ELR (cell line): Measurements from ENCODE around the gene LONP2.
"Not testable (repeated sequence)": the region's sequence is repeated elsewhere in the genome, so short reads cannot be mapped to it uniquely, and the experiment has no call there.

Source experiments
- DNase-seq: peaks from one replicate; pipeline ENCODE4 v3.0.0-alpha.2; 2015; ENCODE audit warnings: low read depth

LONP2 gene

DNA sequence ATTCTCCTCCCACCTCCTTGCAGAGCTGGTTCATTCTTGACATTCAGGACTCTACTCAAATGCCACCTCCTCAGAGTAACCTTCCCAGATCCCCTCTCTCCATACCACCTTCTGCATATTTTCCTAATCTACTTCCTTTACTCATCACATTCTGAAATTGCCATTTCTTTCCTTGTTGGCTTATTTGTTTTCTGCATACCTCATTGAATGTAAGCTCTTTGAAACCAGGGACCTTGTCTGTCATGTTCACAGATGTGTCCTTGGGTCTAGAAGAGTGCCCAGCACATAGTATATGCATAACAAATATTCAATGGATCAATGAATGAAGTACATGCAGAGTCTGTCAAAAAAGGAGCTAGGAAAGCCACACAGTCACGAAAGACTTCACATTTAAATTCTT lies 7.8 kb upstream of the LONP2 start:
- DNase-seq, result no peak

GRCh38 chr16:48240147-48240546 lies 4.0 kb upstream of the LONP2 start:
- DNase-seq, result not testable (repeated sequence)

DNA sequence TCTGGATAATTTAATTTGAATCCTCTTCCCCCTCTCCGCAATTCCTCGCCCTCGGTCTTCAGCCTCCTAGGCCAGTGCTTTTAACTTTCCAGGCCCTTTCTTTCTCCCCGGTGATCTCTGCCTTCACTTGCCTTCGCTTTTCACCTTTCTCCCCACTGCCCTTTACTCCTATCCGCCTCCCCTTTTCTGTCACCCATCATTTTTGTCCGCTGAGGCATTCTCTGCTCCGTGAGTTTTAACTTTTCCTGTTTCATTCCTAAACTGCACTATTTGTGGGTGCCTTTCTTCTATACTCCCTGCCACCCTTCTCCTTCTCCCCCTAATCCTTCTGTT lies 729 bp downstream of the LONP2 start:
- peak; percentile 22 for DNase-seq

DNA sequence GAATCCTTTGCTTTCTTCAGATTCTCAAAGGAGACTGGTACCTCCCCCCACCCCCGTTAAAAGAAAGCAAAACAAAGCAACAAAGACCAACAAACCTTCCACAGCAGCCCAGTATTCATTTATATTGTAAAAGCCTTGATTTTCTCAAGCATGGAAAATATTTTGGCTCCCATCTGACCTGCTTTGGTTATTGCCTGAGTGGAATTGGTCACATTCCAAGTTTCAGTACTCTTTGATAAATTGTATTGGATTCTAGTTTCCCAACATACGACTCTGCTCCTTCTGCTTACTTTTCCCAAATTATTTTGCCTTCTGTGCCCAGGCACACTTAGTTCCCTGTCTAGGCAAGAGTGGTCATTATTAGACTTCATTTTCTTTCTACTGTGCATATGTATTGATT lies 2.0 kb downstream of the LONP2 start:
- DNase-seq, result no peak

DNA sequence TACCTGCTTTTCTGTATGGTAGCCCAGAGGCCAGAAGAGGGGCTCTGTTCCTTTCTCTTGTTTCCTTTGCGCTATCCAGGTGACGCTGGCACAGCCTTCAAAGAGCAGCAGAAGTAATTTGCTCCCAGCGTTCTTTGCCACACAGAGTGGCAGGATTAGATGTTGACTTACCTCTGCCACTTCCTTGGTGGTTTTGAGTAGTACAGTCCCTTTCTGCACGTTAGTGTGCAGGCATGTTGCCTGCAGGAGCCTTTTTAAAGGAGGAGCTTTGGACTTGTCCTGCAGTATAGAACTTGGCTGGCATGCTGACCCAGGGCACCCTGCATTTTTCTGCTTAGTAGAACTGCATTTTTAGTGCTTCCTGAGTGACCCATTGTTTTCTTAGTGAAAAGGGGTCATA lies 3.2 kb downstream of the LONP2 start, which contains the start of gene ABCC11:
TSS of gene ABCC11 (minus strand) at position 229 of the 400 bp plus-strand sequence. CDS start 15,618 bp downstream, outside the sequence.
- no peak for DNase-seq

DNA sequence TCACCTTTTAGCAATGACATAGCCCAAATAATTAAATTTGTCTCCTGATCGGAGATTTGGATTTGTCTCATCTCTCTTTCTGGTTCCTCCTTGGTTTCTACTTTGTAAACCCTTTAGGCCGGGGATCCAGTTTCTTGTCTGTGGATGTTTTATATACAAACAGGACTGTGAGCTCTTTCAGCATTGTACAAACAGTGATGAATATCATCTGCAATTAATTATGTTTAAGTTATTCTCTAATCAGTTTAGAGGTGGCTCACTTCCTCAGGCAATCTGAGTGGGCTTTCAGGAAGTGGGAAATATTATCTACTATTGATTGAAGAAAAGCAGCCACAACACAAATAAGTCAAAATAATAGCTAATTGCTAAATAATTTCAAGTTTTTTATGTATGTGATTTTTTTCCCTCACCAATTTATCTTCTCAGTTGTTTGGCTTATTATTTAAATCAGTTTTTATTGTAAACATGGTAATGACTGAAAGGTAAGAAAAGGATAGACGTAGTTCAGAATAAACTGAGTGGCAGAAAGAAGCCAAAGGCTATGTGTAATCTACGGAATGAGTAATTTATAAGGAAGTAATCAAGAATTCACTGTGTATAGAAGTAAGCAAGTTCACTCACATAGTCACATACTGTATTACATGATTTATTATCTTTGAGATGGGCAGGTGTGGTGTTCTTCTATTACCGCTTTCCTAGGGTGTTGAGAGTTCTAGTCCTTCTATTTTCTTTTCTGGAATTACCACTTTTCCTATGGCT lies 6.6 kb downstream of the LONP2 start:
- no peak for DNase-seq

GRCh38 chr16:48252013-48252412 lies 7.9 kb downstream of the LONP2 start:
- DNase-seq, result no peak

GRCh38 chr16:48256579-48257177 lies 12.6 kb downstream of the LONP2 start:
- DNase-seq, result no peak

DNA sequence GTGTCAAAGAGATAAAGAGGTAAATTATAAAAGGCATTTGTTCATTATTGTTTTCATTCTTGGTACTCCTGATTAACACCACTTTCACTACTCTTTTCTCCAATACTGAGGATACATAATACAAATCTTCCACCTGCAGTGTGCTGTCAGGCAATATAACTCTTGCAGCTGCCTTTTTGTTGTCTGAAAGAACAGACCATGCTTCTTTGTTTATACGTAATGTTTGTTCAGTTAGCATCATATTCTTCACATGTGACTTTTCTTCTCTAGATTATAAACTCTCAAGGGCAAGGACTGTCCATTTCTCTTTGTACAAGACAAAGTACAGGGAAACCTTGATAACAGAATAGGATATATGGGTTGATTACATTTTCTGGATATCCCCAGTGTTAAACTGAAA lies 17.5 kb downstream of the LONP2 start:
- DNase-seq, result no peak

DNA sequence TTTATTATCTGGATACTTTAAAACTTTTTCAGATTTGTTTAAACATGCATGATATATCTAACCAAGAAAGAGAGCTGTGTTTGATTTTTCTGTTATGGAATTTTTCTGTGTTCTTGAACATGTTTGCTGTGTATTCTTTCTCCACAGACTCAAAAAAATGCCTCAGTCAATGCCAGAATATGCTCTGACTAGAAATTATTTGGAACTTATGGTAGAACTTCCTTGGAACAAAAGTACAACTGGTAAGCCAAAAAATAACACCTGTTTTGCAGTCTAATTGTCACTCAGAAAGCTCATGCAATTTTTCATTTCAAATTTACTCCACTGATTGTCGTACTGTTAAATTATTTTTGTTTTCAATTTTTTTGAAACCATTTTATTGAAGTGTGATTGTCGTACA lies 18.5 kb downstream of the LONP2 start:
- DNase-seq, result no peak

GRCh38 chr16:48269011-48269410 lies 24.9 kb downstream of the LONP2 start:
- DNase-seq, result no peak

GRCh38 chr16:48271728-48272127 lies 27.6 kb downstream of the LONP2 start:
- DNase-seq, result no peak

DNA sequence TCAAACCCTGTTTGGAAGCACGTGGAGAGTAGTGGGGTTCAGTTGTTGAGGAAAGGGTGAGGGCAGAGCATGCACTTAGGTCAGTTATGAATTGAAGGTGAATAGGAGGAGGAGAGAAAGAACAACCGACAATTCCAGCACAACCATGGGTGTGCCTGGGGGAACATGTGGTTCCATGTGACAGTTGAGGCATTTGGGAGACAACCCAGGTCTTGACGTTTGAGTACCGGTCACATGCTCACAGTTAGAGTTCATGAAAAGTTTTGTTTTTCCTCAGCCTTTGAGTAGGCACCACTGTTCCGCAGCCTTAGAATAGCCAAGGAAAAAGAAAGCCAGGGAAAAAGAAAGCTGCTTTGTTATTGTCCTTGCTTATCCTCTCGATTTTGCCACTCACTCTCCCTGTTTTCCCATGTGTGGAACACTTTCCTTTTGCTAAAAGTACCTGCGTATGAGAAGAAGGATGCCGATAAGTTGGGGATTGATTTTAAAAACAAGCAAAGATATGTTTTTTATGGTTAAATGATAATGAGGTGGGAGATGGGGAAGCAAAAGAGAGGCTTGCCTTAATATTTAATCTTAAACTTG lies 28.8 kb downstream of the LONP2 start:
- no peak for DNase-seq

- no peak for DNase-seq
These were observed 30.4 kb downstream of the LONP2 start for GRCh38 chr16:48274476-48274875.

- DNase-seq, result peak; percentile 28
These were observed 32.0 kb downstream of the LONP2 start for GRCh38 chr16:48276102-48276501.

DNA sequence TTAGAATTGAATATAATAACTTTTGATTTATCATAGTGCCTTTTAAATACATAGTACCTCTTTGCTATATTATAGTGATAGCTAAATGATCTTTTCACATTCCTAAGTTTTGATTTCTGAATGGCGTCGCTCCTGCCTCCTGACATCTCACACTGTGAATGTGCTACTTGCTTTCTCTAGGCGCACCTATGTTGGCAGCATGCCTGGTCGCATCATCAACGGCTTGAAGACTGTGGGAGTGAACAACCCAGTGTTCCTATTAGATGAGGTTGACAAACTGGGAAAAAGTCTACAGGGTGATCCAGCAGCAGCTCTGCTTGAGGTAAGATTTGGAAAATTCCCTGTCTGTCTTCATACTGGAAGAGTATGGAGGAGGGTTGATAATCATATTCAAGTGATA lies 33.1 kb downstream of the LONP2 start:
- no peak for DNase-seq

GRCh38 chr16:48279199-48279598 lies 35.1 kb downstream of the LONP2 start:
- no peak for DNase-seq

DNA sequence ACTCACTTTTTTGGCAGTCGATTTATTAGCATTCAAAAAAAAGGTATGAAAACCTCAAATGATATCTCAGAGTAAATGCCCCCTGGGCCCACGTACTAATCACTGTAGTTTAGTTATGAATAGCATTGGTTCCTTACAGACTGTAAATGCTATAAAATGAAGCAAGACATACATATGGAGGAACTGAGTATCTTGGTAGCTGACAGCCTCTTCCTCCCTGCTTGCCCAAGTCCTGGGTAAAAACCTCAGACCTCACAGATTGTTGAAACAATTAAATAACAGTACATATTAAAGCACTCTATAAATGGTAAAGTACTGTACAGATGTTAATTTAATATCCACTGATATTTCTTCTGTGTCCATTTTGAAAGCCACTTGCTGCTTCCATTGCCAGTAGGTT lies 36.4 kb downstream of the LONP2 start:
- no peak for DNase-seq

- DNase-seq, result no peak
These were observed 38.6 kb downstream of the LONP2 start for GRCh38 chr16:48282636-48283263.

DNA sequence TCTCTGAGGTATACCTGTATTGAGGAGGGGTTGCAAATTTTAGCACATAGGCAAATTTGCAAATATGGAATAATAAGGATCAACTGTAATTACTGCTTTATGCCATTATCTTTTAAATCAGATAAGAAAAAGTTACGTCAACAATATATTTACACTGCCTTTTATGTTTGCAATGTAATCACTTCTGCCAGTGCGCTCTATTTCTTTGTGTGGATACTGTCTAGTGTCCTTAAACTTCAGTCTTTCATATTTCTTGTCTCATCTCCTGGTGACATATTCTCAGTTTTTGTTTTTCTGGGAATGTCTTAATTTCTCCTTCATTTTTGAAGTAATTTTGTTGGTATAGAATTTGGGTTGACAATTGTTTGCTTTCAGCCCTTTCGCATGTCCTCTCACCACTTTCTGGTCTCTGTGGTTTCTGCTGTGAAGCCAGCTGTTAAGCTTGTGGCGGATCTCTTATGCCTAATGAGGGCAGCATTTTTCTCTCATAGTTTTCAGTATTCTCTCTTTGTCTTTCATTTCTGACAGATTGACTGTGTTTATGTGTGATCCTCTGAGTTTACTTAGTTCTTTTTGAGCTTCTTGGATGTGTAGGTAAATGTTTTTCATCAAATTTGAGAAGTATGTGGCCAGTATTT lies 40.8 kb downstream of the LONP2 start:
- DNase-seq, result no peak

- DNase-seq, result no peak
These were observed 43.1 kb downstream of the LONP2 start for GRCh38 chr16:48287239-48287638.

- DNase-seq, result peak; percentile 55
These were observed 47.2 kb downstream of the LONP2 start for GRCh38 chr16:48291303-48291702.

DNA sequence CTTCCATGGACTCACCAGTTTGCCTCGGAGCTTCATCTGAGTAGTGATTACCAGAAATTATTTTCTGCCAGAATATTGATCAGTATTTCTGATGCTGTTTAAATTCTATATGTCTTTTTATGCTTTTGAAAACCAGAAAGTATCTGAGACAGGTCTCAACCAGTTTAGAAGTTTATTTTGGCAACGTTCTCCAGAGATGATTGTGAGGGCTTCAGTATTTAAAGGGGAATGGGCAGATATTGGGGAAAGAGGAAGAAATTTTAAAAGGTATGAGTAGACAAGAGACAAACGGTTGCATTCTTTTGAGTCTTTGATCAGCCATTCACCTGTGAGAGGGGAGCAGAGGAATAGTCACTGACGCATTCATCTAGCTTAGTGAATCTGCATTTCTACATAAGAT lies 47.7 kb downstream of the LONP2 start:
- no peak for DNase-seq
